Mesenchymal stem cell (in vitro differentiated cells and primary cell): ENCODE measurements around the gene WDR81.

Source experiments
- DNase-seq: peaks from one replicate; pipeline ENCODE4 v3.0.0-alpha.2; 2013
- H2AFZ ChIP-seq: one replicate; pipeline ENCODE4 v1.6.1; 2013; ENCODE audit warnings: low read depth, mild to moderate bottlenecking, control low read depth, inconsistent platforms, low read length, moderate library complexity
- H2AK5ac ChIP-seq: 2 replicates; pipeline ENCODE4 v1.6.1; 2013; ENCODE audit warnings: low read length, moderate library complexity, mild to moderate bottlenecking, inconsistent platforms; ENCODE audit not compliant: severe bottlenecking
- H2BK120ac ChIP-seq: one replicate; pipeline ENCODE4 v1.6.1; 2013; ENCODE audit warnings: low read depth, mild to moderate bottlenecking, inconsistent platforms, low read length, moderate library complexity
- H2BK12ac ChIP-seq, 2 experiments: one replicate each; pipeline ENCODE4 v1.6.1; 2013; ENCODE audit warnings: inconsistent platforms in 2 of 2, low read length in 2 of 2, mild to moderate bottlenecking in 2 of 2, moderate library complexity in 2 of 2, control low read depth in 1 of 2
- H2BK15ac ChIP-seq: one replicate; pipeline ENCODE4 v1.6.1; 2013; ENCODE audit warnings: mild to moderate bottlenecking, low read depth, inconsistent platforms; ENCODE audit not compliant: poor library complexity, severe bottlenecking
- H2BK5ac ChIP-seq: 2 replicates; pipeline ENCODE4 v1.6.1; 2013; ENCODE audit warnings: low read depth, mild to moderate bottlenecking, low read length, control low read depth, inconsistent platforms; ENCODE audit not compliant: poor library complexity, severe bottlenecking
- H3K14ac ChIP-seq, 2 experiments: one replicate each; pipeline ENCODE4 v1.6.1; 2013; ENCODE audit warnings: inconsistent platforms in 2 of 2, low read length in 2 of 2, control low read depth in 1 of 2, mild to moderate bottlenecking in 1 of 2, moderate library complexity in 1 of 2
- H3K18ac ChIP-seq, 2 experiments: one replicate each; pipeline ENCODE4 v1.6.1; 2013; ENCODE audit warnings: inconsistent platforms in 2 of 2, low read length in 2 of 2, control low read depth in 1 of 2, low read depth in 1 of 2, mild to moderate bottlenecking in 1 of 2
- H3K23ac ChIP-seq, 2 experiments: one replicate each; pipeline ENCODE4 v1.6.1; 2013; ENCODE audit warnings: inconsistent platforms in 2 of 2, low read length in 2 of 2, mild to moderate bottlenecking in 2 of 2, moderate library complexity in 2 of 2, control low read depth in 1 of 2
- H3K27ac ChIP-seq: 2 replicates; pipeline ENCODE4 v1.5.1; 2013; ENCODE audit warnings: mild to moderate bottlenecking, moderate library complexity, low read length, control low read depth, inconsistent platforms; ENCODE audit not compliant: poor library complexity, severe bottlenecking
- H3K27me3 ChIP-seq, 2 experiments: 2 replicates each; pipeline versions ENCODE4 v1.6.1 to v1.7.0; 2013; ENCODE audit warnings: low read length in 2 of 2, mild to moderate bottlenecking in 2 of 2, moderate library complexity in 2 of 2, control low read depth in 1 of 2, inconsistent platforms in 1 of 2; ENCODE audit not compliant: control insufficient read depth in 1 of 2, insufficient read depth in 1 of 2
- H3K36me3 ChIP-seq, 2 experiments: 2 replicates each; pipeline versions ENCODE4 v1.6.1 to v1.7.0; 2013; ENCODE audit warnings: low read length in 2 of 2, control low read depth in 1 of 2, inconsistent platforms in 1 of 2, low read depth in 1 of 2, mild to moderate bottlenecking in 1 of 2; ENCODE audit not compliant: insufficient read depth in 2 of 2, control insufficient read depth in 1 of 2
- H3K4ac ChIP-seq, 2 experiments: one replicate each; pipeline ENCODE4 v1.6.1; 2013; ENCODE audit warnings: inconsistent platforms in 2 of 2, low read length in 2 of 2, mild to moderate bottlenecking in 2 of 2, moderate library complexity in 2 of 2, control low read depth in 1 of 2, low read depth in 1 of 2
- H3K4me1 ChIP-seq: 2 replicates; pipeline ENCODE4 v1.6.1; 2013; ENCODE audit warnings: low read depth, low read length, control low read depth; ENCODE audit not compliant: control insufficient read depth, insufficient read depth
- H3K4me2 ChIP-seq: 2 replicates; pipeline ENCODE4 v1.6.1; 2013; ENCODE audit warnings: low read length, mild to moderate bottlenecking, inconsistent platforms; ENCODE audit not compliant: poor library complexity, severe bottlenecking
- H3K4me3 ChIP-seq, 2 experiments: 2 replicates each; pipeline versions ENCODE4 v1.5.1 to v1.7.0; 2013; ENCODE audit warnings: low read length in 2 of 2, mild to moderate bottlenecking in 2 of 2, control low read depth in 1 of 2, low read depth in 1 of 2; ENCODE audit not compliant: insufficient read depth in 1 of 2
- H3K79me1 ChIP-seq: replicated peaks from 2 replicates; pipeline ENCODE4 v1.6.1; 2013; ENCODE audit warnings: mild to moderate bottlenecking, control low read depth, low read length, inconsistent platforms; ENCODE audit not compliant: poor library complexity, severe bottlenecking
- H3K9ac ChIP-seq: 2 replicates; pipeline ENCODE4 v1.7.0; 2013; ENCODE audit warnings: mild to moderate bottlenecking, low read length, moderate library complexity
- H3K9me3 ChIP-seq: 2 replicates; pipeline ENCODE4 v1.7.0; 2013; ENCODE audit warnings: mild to moderate bottlenecking, low read length; ENCODE audit not compliant: control insufficient read depth
- H4K8ac ChIP-seq: one replicate; pipeline ENCODE4 v1.6.1; 2013; ENCODE audit warnings: inconsistent platforms, mild to moderate bottlenecking, low read length, moderate library complexity
- H4K91ac ChIP-seq: one replicate; pipeline ENCODE4 v1.6.1; 2013; ENCODE audit warnings: mild to moderate bottlenecking, low read length, inconsistent platforms
- WGBS: methylation state at CpG from one replicate; pipeline ENCODE4 v1.1.7; 2013; ENCODE audit warnings: mixed read lengths; 5-methylcytosine and 5-hydroxymethylcytosine counted together

The WDR81 gene

DNA sequence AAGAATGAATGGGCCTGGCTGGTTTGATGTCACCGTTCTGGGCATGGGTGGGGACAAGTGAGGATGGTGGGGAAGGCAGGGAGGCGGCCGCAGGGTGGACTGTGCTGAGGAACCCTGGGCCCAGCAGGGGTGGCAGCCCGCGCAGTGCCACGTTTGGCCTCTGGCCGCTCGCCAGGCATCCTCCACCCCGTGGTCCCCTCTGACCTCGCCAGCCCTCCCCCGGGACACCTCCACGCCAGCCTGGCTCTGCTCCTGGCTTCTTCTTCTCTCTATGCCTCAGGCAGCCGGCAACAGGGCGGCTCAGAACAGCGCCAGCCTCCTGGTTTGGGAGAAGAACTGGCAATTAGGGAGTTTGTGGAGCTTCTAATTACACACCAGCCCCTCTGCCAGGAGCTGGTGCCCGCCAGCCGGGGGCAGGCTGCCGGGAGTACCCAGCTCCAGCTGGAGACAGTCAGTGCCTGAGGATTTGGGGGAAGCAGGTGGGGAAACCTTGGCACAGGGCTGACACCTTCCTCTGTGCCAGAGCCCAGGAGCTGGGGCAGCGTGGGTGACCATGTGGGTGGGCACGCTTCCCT lies 30.8 kb downstream of the WDR81 start:
- Histone ChIP-seq H3K4me1 (peaks cover 28% of the 10 kb centered on the region), H2BK12ac (peak overlapping the region in 1 of 2 experiments; percentile 76), H2AFZ (no peak overlapping the region), H3K4me2 (no peak overlapping the region), H2BK120ac (no peak overlapping the region), H3K18ac (peak overlapping the region in 1 of 2 experiments; percentile 58), H3K36me3 (no peaks in the 10 kb centered on the region), H2BK15ac (no peak overlapping the region), H3K79me1 (no peaks in the 10 kb centered on the region), H4K91ac (peak overlapping the region; percentile 58), H3K27me3 (no peaks in the 10 kb centered on the region), H2BK5ac (no peak overlapping the region), H3K9ac (no peak overlapping the region), H3K23ac (no peak overlapping the region), H3K4me3 (no peak overlapping the region), H3K9me3 (no peaks in the 10 kb centered on the region), H3K27ac (no peak overlapping the region), H2AK5ac (no peak overlapping the region), H4K8ac (peak overlapping the region; percentile 54), H3K14ac (no peak overlapping the region), H3K4ac (peak overlapping the region in 1 of 2 experiments; percentile 11)
- WGBS: 89% methylated on average over 19 of the region's 20 CpGs
- DNase-seq: no peak

DNA sequence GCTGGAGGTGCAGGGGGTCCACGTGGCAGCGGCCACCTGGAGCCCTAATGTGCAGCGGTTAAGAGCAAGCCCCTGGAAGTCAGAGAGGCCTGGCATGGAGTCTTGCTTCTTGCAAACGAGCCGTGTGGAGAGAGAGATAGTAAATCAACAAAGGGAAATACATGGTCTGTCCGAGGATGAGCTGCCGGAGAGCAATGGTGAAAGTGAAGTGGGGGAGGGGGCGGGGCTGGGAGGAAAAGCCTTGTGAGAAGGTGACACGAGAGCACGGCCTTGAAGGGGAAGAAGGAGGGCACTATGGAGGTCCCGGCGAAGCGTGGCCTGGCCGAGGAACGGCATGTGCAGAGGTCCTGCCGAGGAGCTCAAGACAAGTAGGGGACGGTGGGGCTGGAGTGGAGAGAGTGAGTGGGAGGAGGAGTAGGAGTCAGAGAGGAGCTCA lies 31.3 kb downstream of the WDR81 start:
- Histone ChIP-seq H3K4me2 (no peak overlapping the region), H3K4me1 (peaks cover 28% of the 10 kb centered on the region), H4K8ac (peak overlapping the region; percentile 54), H3K14ac (no peak overlapping the region), H3K27ac (no peak overlapping the region), H3K23ac (no peak overlapping the region), H2AFZ (no peak overlapping the region), H3K79me1 (no peaks in the 10 kb centered on the region), H2BK120ac (no peak overlapping the region), H4K91ac (no peak overlapping the region), H3K9ac (no peak overlapping the region), H2AK5ac (no peak overlapping the region), H2BK15ac (no peak overlapping the region), H2BK5ac (no peak overlapping the region), H2BK12ac (peak overlapping the region in 1 of 2 experiments; percentile 23), H3K4ac (no peak overlapping the region), H3K27me3 (no peaks in the 10 kb centered on the region), H3K18ac (peak overlapping the region in 1 of 2 experiments; percentile 58), H3K9me3 (no peaks in the 10 kb centered on the region), H3K4me3 (no peak overlapping the region), H3K36me3 (no peaks in the 10 kb centered on the region)
- 39% methylated on average over 17 of the region's 17 CpGs for WGBS
- DNase-seq: no peak

DNA sequence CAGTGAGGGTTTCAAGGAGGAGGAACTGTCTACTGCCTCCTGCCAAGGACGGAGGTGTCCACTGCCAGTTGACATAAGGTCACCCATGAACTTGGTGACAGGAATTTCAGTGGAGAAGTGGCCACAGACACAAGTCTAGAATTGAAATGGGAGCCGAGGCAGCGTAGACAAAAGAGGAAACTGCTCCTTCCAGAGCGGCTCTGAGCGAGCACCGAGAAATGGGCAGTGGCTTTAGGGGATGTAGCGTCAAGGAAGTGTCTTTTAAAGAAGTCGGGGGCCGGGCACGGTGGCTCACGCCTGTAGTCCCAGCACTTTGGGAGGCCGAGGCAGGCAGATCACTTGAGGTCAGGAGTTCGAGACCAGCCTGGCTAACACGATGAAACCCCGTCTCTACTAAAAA lies 34.3 kb downstream of the WDR81 start:
- peaks cover 36% of the 10 kb centered on the region for H3K4me1 ChIP-seq
- no peak overlapping the region for H3K27ac ChIP-seq

DNA sequence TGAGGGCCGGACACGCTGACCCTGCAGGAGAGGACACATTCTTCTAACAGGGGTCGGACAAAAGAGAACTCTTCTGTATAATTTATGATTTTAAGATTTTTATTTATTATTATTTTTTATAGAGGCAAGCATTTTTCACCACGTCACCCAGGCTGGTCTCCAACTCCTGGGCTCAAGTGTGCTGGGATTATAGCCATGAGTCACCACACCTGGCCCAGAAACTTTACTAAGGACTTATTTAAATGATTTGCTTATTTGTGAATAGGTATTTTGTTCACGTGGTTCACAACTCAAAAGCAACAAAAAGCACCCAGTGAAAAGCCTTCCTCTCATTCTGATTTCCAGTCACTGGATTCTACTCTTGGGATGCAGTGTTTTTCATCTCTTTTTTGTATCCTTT lies 35.0 kb downstream of the WDR81 start:
- no peak overlapping the region for H2BK12ac ChIP-seq
- no peak overlapping the region for H2AFZ ChIP-seq
- H2AK5ac ChIP-seq: no peak overlapping the region
- no peak overlapping the region for H4K8ac ChIP-seq
- H3K18ac ChIP-seq: no peak overlapping the region
- no peak overlapping the region for H2BK120ac ChIP-seq
- H3K23ac ChIP-seq: no peak overlapping the region
- no peak overlapping the region for H3K4me3 ChIP-seq
- no peak for DNase-seq
- H3K9ac ChIP-seq: no peak overlapping the region
- H3K79me1 ChIP-seq: no peaks in the 10 kb centered on the region
- H3K27ac ChIP-seq: no peak overlapping the region
- H3K9me3 ChIP-seq: no peaks in the 10 kb centered on the region
- H2BK15ac ChIP-seq: no peak overlapping the region
- no peaks in the 10 kb centered on the region for H3K27me3 ChIP-seq
- H4K91ac ChIP-seq: no peak overlapping the region
- H3K14ac ChIP-seq: no peak overlapping the region
- peaks cover 36% of the 10 kb centered on the region for H3K4me1 ChIP-seq
- no peak overlapping the region for H2BK5ac ChIP-seq
- H3K36me3 ChIP-seq: no peaks in the 10 kb centered on the region
- no peak overlapping the region for H3K4me2 ChIP-seq
- WGBS: 100% methylated on average over 1 of the region's 5 CpGs
- H3K4ac ChIP-seq: no peak overlapping the region

More for the DNA sequence above, 34.3 kb downstream of the WDR81 start:
- Histone ChIP-seq H2BK5ac (no peak overlapping the region), H3K4me2 (no peak overlapping the region), H3K36me3 (no peaks in the 10 kb centered on the region), H3K4ac (no peak overlapping the region), H4K91ac (no peak overlapping the region), H3K27me3 (no peaks in the 10 kb centered on the region), H4K8ac (no peak overlapping the region), H2BK120ac (no peak overlapping the region), H3K23ac (no peak overlapping the region), H3K9me3 (no peaks in the 10 kb centered on the region), H2AK5ac (no peak overlapping the region), H2BK12ac (no peak overlapping the region), H3K9ac (no peak overlapping the region), H2AFZ (no peak overlapping the region), H2BK15ac (no peak overlapping the region), H3K14ac (no peak overlapping the region), H3K4me3 (no peak overlapping the region), H3K79me1 (no peaks in the 10 kb centered on the region), H3K18ac (no peak overlapping the region)
- no peak for DNase-seq
- 94% methylated on average over 13 of the region's 15 CpGs for WGBS
